GM23338 (cell line): ENCODE measurements around the gene GIPC2. TPM values are rescaled to one million over a fixed set of nuclear protein-coding genes. Genes with fewer than 3 reads are reported as not detected.

Experiments used
- ATAC-seq: fragments of 200-7000 bp; cut with Tn5 transposase; 3 replicates; pipeline ENCODE4 v1.9.1; 2020
- DNase-seq: peaks from one replicate; pipeline ENCODE4 v3.0.0-alpha.2; 2015; ENCODE audit warnings: low spot score
- H2AFZ ChIP-seq: fragments of 200-600 bp; sonication (generic); 2 replicates; pipeline ENCODE4 v1.8.0; 2016; ENCODE audit warnings: antibody characterized with exemption, mild to moderate bottlenecking, moderate library complexity
- H3F3A ChIP-seq: fragments of 200-600 bp; sonication (generic); replicated peaks from 2 replicates; pipeline ENCODE4 v1.8.0; 2017; ENCODE audit warnings: antibody characterized with exemption, mixed run types, low read depth
- H3K27ac ChIP-seq: fragments of 200-600 bp; sonication (generic); 2 replicates; pipeline ENCODE4 v1.6.1; 2016; ENCODE audit warnings: low read depth
- H3K27me3 ChIP-seq: fragments of 200-600 bp; sonication (generic); 2 replicates; pipeline ENCODE4 v1.8.0; 2016; ENCODE audit warnings: mild to moderate bottlenecking, mixed run types, moderate library complexity; ENCODE audit not compliant: insufficient read depth
- H3K36me3 ChIP-seq: fragments of 200-600 bp; sonication (generic); 2 replicates; pipeline ENCODE4 v1.8.0; 2016; ENCODE audit warnings: mild to moderate bottlenecking; ENCODE audit not compliant: insufficient read depth
- H3K4me1 ChIP-seq: fragments of 200-600 bp; sonication (generic); 2 replicates; pipeline ENCODE4 v1.8.0; 2016; ENCODE audit warnings: mild to moderate bottlenecking, moderate library complexity; ENCODE audit not compliant: insufficient read depth
- H3K4me2 ChIP-seq: fragments of 200-600 bp; sonication (generic); 2 replicates; pipeline ENCODE4 v1.7.1; 2017; ENCODE audit warnings: mixed run types
- H3K4me3 ChIP-seq: fragments of 200-600 bp; sonication (generic); 2 replicates; pipeline ENCODE4 v1.6.1; 2016; ENCODE audit warnings: mixed run types
- H3K79me2 ChIP-seq: fragments of 200-600 bp; sonication (generic); replicated peaks from 2 replicates; pipeline ENCODE4 v1.8.0; 2017; ENCODE audit warnings: mild to moderate bottlenecking; ENCODE audit not compliant: insufficient read depth
- H3K9me2 ChIP-seq: fragments of 200-600 bp; sonication (generic); 2 replicates; pipeline ENCODE4 v1.8.0; 2017; ENCODE audit not compliant: insufficient read depth
- H4K20me1 ChIP-seq: fragments of 200-600 bp; sonication (generic); replicated peaks from 2 replicates; pipeline ENCODE4 v1.8.0; 2017; ENCODE audit warnings: mild to moderate bottlenecking; ENCODE audit not compliant: insufficient read depth
- H3K27ac Mint-ChIP-seq: 2 replicates; pipeline ENCODE4 v1.8.0; 2020; ENCODE audit warnings: inconsistent platforms, mild to moderate bottlenecking, moderate library complexity, mixed read lengths
- H3K27me3 Mint-ChIP-seq: 3 replicates; pipeline ENCODE4 v1.8.0; 2022; ENCODE audit warnings: low read depth, mild to moderate bottlenecking, moderate library complexity, mixed read lengths, inconsistent platforms; ENCODE audit not compliant: insufficient read depth, poor library complexity
- H3K36me3 Mint-ChIP-seq: 3 replicates; pipeline ENCODE4 v1.8.0; 2021; ENCODE audit warnings: low read depth, mild to moderate bottlenecking, inconsistent platforms, moderate library complexity, mixed read lengths
- H3K4me1 Mint-ChIP-seq: 3 replicates; pipeline ENCODE4 v1.8.0; 2020; ENCODE audit warnings: mild to moderate bottlenecking, inconsistent platforms, mixed read lengths
- H3K4me3 Mint-ChIP-seq: 3 replicates; pipeline ENCODE4 v1.8.0; 2021; ENCODE audit warnings: moderate library complexity, mild to moderate bottlenecking, inconsistent platforms, mixed read lengths
- H3K9me3 Mint-ChIP-seq: 3 replicates; pipeline ENCODE4 v1.8.0; 2020; ENCODE audit warnings: moderate library complexity, mild to moderate bottlenecking, inconsistent platforms, mixed read lengths
- CREB1 ChIP-seq: fragments of 250-450 bp; sonication (Bioruptor Pico); IDR thresholded peaks from 2 replicates; pipeline ENCODE4 v1.5.0; 2020; ENCODE audit warnings: low read depth, mild to moderate bottlenecking, moderate library complexity
- CTCF ChIP-seq, 2 experiments: fragments of 200-600 bp in 1 of 2; sonication (generic) in 1 of 2; conservative IDR thresholded peaks; 2 replicates each; pipeline versions ENCODE4 v1.5.1 to v1.6.1; 2016 to 2017; ENCODE audit warnings: antibody characterized with exemption in 2 of 2, low read depth in 2 of 2, mild to moderate bottlenecking in 2 of 2, moderate library complexity in 1 of 2
- ETS1 ChIP-seq: IDR thresholded peaks from 2 replicates; pipeline ENCODE4 v1.6.1; 2016; ENCODE audit warnings: antibody characterized with exemption
- EZH2 ChIP-seq: fragments of 200-600 bp; sonication (generic); IDR thresholded peaks from one replicate; pipeline ENCODE4 v1.8.0; 2017; ENCODE audit warnings: antibody characterized with exemption, mild to moderate bottlenecking, low read depth; ENCODE audit not compliant: unreplicated experiment
- EZH2phosphoT487 ChIP-seq: fragments of 200-600 bp; sonication (generic); IDR thresholded peaks from one replicate; pipeline ENCODE4 v1.8.1; 2018; ENCODE audit warnings: antibody characterized with exemption; ENCODE audit not compliant: unreplicated experiment
- JUNB ChIP-seq: IDR thresholded peaks from one replicate; pipeline ENCODE4 v1.6.1; 2016; ENCODE audit warnings: antibody characterized with exemption; ENCODE audit not compliant: unreplicated experiment
- NANOG ChIP-seq: IDR thresholded peaks from 2 replicates; pipeline ENCODE4 v1.6.1; 2016; ENCODE audit warnings: antibody characterized with exemption, borderline replicate concordance
- POLR2AphosphoS5 ChIP-seq: IDR thresholded peaks from 2 replicates; pipeline ENCODE4 v1.6.1; 2016; ENCODE audit warnings: antibody characterized with exemption, low read depth
- REST ChIP-seq: IDR thresholded peaks from one replicate; pipeline ENCODE4 v1.6.1; 2018; ENCODE audit warnings: antibody characterized with exemption; ENCODE audit not compliant: unreplicated experiment
- STAT1 ChIP-seq: IDR thresholded peaks from one replicate; pipeline ENCODE4 v1.6.1; 2016; ENCODE audit warnings: antibody characterized with exemption; ENCODE audit not compliant: unreplicated experiment
- ZNF114 ChIP-seq: fragments of 250-450 bp; sonication (Bioruptor Pico); IDR thresholded peaks from 2 replicates; pipeline ENCODE4 v1.5.0; 2020; ENCODE audit warnings: mild to moderate bottlenecking, moderate library complexity
- ZNF331 ChIP-seq: fragments of 250-450 bp; sonication (Bioruptor Pico); IDR thresholded peaks from 2 replicates; pipeline ENCODE4 v1.5.0; 2020; ENCODE audit warnings: low read depth, mild to moderate bottlenecking, moderate library complexity
- ZNF462 ChIP-seq: fragments of 250-450 bp; sonication (Bioruptor Pico); IDR thresholded peaks from 2 replicates; pipeline ENCODE4 v1.5.0; 2020; ENCODE audit warnings: mild to moderate bottlenecking, moderate library complexity
- polyA plus RNA-seq: library from polyadenylated mRNA; unstranded; fragments of >200 nt; fragmentation: Nextera tagmentation; extraction: Ambion mirVana; gene quantifications from 2 replicates; pipeline ENCODE4 v1.2.1, GENCODE V29; 2016
- total RNA-seq: library from RNA; depleted of rRNA; stranded (reverse); fragments of >200 nt; shearing (Covaris generic); gene quantifications from 2 replicates; pipeline ENCODE4 v1.2.3, GENCODE V29; 2014

The GIPC2 gene
- total and polyA plus RNA-seq, 2 experiments from 2014 or later = 1.2 to 1.5 TPM

- Mint-ChIP-seq H3K27me3 (peaks cover 4% of the 10 kb centered on the region), H3K36me3 (no peaks in the 10 kb centered on the region), H3K4me3 (no peak overlapping the region), H3K27ac (no peak overlapping the region), H3K9me3 (peaks cover 3% of the 10 kb centered on the region; the same call in 1 of the 3 replicates), H3K4me1 (no peaks in the 10 kb centered on the region)
- H3K9me2 ChIP-seq = no peaks in the 10 kb centered on the region
- no peaks in the 10 kb centered on the region for H3F3A ChIP-seq
- no peak overlapping the region for H3K4me2 ChIP-seq
- no peaks in the 10 kb centered on the region for H3K79me2 ChIP-seq
- no peaks in the 10 kb centered on the region for H3K4me1 ChIP-seq
- no peak for DNase-seq
- no peak overlapping the region for H3K27ac ChIP-seq
- TF ChIP-seq EZH2phosphoT487 = no peak
- TF ChIP-seq EZH2 = no peak
- TF ChIP-seq CTCF (conservative IDR thresholded peaks at IDR 0.05; ENCODE audit: low read depth in 2 of 2) = no peak
- no peak for TF ChIP-seq ZNF114 (CRISPR knock-in tag)
- TF ChIP-seq JUNB = no peak
- no peak for TF ChIP-seq ZNF331
- no peak for TF ChIP-seq STAT1
- TF ChIP-seq NANOG = no peak
- no peak for TF ChIP-seq REST
- no peak for TF ChIP-seq ETS1
- no peak for TF ChIP-seq CREB1 (CRISPR knock-in tag)
- no peak for TF ChIP-seq ZNF462
- TF ChIP-seq POLR2AphosphoS5 = no peak
- H2AFZ ChIP-seq = no peak overlapping the region
- no peaks in the 10 kb centered on the region for H3K27me3 ChIP-seq
- no peak overlapping the region for H3K4me3 ChIP-seq
- H3K36me3 ChIP-seq = no peaks in the 10 kb centered on the region
- ATAC-seq = no peak
- no peaks in the 10 kb centered on the region for H4K20me1 ChIP-seq
Measured at GRCh38 chr1:78072216-78072615, 26.4 kb downstream of the GIPC2 start.
